Lower lobe of right lung (tissue), 2 donors: Measurements from ENCODE around the gene PMPCA. TPM values are rescaled to one million over a fixed set of nuclear protein-coding genes. Genes with fewer than 3 reads are reported as not detected.

Experiments used
- ATAC-seq, 2 donors: fragments of 200-7000 bp; cut with Tn5 transposase; one replicate each; pipeline ENCODE4 v1.9.1; 2020 to 2022; ENCODE audit warnings: mild to moderate bottlenecking in 2 of 2, moderate library complexity in 2 of 2
- DNase-seq: peaks from one replicate; pipeline ENCODE4 v3.0.0-alpha.2; 2020
- H3K27ac ChIP-seq: fragments of 200-600 bp; one replicate; pipeline ENCODE4 v1.8.0; 2022
- H3K27me3 ChIP-seq: fragments of 200-600 bp; one replicate; pipeline ENCODE4 v1.8.0; 2022; ENCODE audit warnings: low read depth
- H3K36me3 ChIP-seq: fragments of 200-600 bp; one replicate; pipeline ENCODE4 v1.8.0; 2022; ENCODE audit warnings: mild to moderate bottlenecking
- H3K4me1 ChIP-seq: fragments of 200-600 bp; one replicate; pipeline ENCODE4 v1.8.0; 2022
- H3K4me3 ChIP-seq: fragments of 200-600 bp; one replicate; pipeline ENCODE4 v1.8.0; 2022; ENCODE audit warnings: mild to moderate bottlenecking
- H3K9me3 ChIP-seq: fragments of 200-600 bp; one replicate; pipeline ENCODE4 v1.8.0; 2022
- intact Hi-C: fragments of 100-400 bp; cut with DNase I; formaldehyde crosslinking; loops from one replicate; pipeline ENCODE4 v1.11.0; 2022
- total RNA-seq: library from RNA; stranded (reverse); fragmentation: NEBNext Ultra II Directional; extraction: Animal tissue kit (Norgen Biotek cat#: 25700); gene quantifications from one replicate; pipeline ENCODE4 v1.2.1, GENCODE V29; 2021
- TF ChIP-seq, protein P1 (sequence below): fragments of 200-600 bp; IDR thresholded peaks from one replicate; pipeline ENCODE4 v1.8.0; 2022; ENCODE audit warnings: antibody characterized with exemption, mild to moderate bottlenecking
- donor health status: DM: no; HTN: yes; CAD: no; lungs with severe emphysema.

Gene PMPCA
- total RNA-seq, 1 donor from 2014 or later: 43.2 TPM

DNA sequence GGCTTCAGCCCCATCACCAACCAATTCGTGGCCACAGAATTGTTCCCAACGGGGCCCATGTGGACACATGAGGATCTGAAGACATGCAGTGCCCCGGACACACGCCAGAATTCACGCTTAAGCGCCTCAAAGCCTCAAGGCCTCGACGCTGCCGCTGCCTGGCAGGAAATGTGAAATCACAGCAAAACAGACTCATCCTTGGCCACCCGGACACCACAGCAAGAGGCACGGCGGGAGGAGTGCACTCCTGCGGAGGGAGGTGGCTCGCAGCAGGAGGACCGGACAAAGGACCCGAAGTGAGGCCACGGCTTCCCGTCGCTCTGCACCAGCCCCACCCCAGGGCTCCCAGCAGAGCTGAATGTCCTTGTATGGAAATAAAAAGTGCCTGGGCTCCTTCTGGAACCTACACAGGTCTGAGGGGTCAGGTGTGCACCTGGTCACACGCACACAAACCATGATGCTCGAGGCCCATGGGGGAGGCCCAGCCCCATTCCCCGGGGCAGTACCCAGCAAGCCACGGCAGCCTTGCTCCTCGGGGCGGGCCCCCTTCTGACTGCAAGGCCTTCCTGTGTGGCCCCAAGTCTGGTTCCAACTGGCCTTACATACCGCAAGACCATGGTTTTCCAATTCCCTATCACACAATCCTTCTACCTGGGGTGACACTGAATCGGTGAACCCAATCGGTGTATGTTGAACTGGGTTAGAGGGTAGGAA lies 62.3 kb downstream of the PMPCA start:
- intact Hi-C loops: no loop called here
- H3K9me3 ChIP-seq: no peaks in the 10 kb centered on the region
- peaks cover 100% of the 10 kb centered on the region for H3K36me3 ChIP-seq
- H3K27ac ChIP-seq: no peak overlapping the region
- no peak overlapping the region for H3K4me3 ChIP-seq
- H3K27me3 ChIP-seq: no peaks in the 10 kb centered on the region
- DNase-seq: no peak
- TF ChIP-seq, protein P1, sequence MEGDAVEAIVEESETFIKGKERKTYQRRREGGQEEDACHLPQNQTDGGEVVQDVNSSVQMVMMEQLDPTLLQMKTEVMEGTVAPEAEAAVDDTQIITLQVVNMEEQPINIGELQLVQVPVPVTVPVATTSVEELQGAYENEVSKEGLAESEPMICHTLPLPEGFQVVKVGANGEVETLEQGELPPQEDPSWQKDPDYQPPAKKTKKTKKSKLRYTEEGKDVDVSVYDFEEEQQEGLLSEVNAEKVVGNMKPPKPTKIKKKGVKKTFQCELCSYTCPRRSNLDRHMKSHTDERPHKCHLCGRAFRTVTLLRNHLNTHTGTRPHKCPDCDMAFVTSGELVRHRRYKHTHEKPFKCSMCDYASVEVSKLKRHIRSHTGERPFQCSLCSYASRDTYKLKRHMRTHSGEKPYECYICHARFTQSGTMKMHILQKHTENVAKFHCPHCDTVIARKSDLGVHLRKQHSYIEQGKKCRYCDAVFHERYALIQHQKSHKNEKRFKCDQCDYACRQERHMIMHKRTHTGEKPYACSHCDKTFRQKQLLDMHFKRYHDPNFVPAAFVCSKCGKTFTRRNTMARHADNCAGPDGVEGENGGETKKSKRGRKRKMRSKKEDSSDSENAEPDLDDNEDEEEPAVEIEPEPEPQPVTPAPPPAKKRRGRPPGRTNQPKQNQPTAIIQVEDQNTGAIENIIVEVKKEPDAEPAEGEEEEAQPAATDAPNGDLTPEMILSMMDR: no peak
- H3K4me1 ChIP-seq: no peaks in the 10 kb centered on the region
- no peak for ATAC-seq

DNA sequence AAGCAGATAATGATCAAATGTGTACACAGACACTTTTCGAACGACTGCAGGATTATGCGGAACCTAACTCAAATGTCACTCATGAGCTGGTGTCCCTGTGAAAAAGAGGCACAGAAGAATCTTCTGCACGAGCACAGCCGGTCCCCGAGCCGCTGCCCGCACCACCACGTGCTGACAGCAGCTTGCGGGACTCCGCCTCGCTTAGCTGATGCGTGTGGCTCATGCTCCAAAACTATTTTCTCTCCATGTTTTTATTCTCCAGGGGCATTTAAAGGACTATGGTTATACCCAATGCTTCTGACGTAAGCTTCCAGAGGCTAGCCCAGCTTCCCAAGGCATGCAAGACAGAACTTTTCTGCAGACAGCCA lies 62.9 kb downstream of the PMPCA start:
- H3K27me3 ChIP-seq: no peaks in the 10 kb centered on the region
- H3K4me1 ChIP-seq: no peaks in the 10 kb centered on the region
- no peaks in the 10 kb centered on the region for H3K9me3 ChIP-seq
- peaks cover 100% of the 10 kb centered on the region for H3K36me3 ChIP-seq
- TF ChIP-seq, protein P1: no peak
- no peak overlapping the region for H3K4me3 ChIP-seq
- intact Hi-C loops: no loop called here
- DNase-seq: no peak
- no peak for ATAC-seq
- no peak overlapping the region for H3K27ac ChIP-seq

Other genes starting within 250 kb of the PMPCA start
- not detected for gene LHX3, start 205.5 kb upstream of the PMPCA start, total RNA-seq
- 10.5 TPM for gene QSOX2, start 164.8 kb upstream of the PMPCA start, total RNA-seq
- gene CCDC187, start 106.6 kb upstream of the PMPCA start, total RNA-seq: 6.6 TPM
- gene GPSM1, start 83.1 kb upstream of the PMPCA start, total RNA-seq: 19.2 TPM
- 12.9 TPM for gene DNLZ, start 46.9 kb upstream of the PMPCA start, total RNA-seq
- 15.0 TPM for gene CARD9, start 37.0 kb upstream of the PMPCA start, total RNA-seq
- 7.4 TPM for gene SNAPC4, start 10.5 kb upstream of the PMPCA start, total RNA-seq
- gene ENTR1, start within 50 bp of the PMPCA start, total RNA-seq: 34.3 TPM
- 13.8 TPM for gene INPP5E, start 29.2 kb downstream of the PMPCA start, total RNA-seq
- gene SEC16A, start 72.4 kb downstream of the PMPCA start, total RNA-seq: 66.5 TPM
- 91.4 TPM for gene NOTCH1, start 135.4 kb downstream of the PMPCA start, total RNA-seq